CD4-positive, alpha-beta T cell treated with Interleukin-1 beta for 1 hour (primary cell): Measurements from ENCODE around the gene ZNF584.
"Not testable (repeated sequence)": the region's sequence is repeated elsewhere in the genome, so short reads cannot be mapped to it uniquely, and the experiment has no call there.

Source experiments
- DNase-seq, 2 donors: peaks; one replicate each; pipeline ENCODE4 v3.0.0-alpha.2; 2020 to 2022

ZNF584 gene

GRCh38 chr19:58406818-58407657 is 1.4 kb upstream of the ZNF584 start:
- no peak for DNase-seq

- DNase-seq, result no peak
Observed at GRCh38 chr19:58407658-58408151, 744 bp upstream of the ZNF584 start.

- DNase-seq, result no peak
Observed at GRCh38 chr19:58409010-58409790, 751 bp downstream of the ZNF584 start.

GRCh38 chr19:58416604-58417003 is 8.2 kb downstream of the ZNF584 start:
- DNase-seq, result no peak

DNA sequence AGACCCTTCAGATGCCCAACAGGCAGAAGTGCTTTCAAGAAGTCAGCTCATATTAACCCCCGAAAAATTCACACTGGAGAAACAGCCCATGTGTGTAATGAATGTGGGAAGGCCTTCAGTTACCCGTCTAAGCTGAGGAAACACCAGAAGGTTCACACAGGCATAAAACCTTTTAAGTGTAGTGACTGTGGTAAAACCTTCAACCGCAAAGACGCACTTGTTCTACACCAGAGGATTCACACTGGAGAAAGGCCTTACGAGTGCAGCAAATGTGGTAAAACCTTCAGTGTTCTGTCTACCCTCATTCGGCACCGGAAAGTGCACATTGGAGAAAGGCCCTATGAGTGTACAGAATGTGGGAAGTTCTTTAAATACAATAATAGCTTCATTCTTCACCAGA is 8.6 kb downstream of the ZNF584 start:
- no peak for DNase-seq

- no peak for DNase-seq
Observed at GRCh38 chr19:58428617-58429016, 20.2 kb downstream of the ZNF584 start.

DNA sequence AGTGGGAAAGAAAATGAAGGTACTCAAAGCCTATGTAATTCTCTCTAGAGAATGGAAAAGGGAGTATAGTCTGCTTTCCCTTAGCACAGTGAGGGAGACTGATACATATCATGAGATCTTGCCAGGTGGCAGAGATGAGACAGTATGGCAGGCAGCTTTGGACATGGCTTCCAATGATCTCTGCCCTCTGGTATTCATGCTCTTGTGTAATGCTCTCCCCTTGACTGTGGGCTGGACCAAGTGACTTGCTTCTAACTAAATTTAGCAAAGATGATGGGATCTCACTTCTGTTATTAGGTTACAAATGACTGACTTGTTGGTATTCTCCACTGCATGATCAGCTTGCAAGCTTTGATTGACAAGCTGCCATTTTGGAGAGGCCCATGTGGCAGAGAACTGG is 21.3 kb downstream of the ZNF584 start:
- DNase-seq, result no peak

DNA sequence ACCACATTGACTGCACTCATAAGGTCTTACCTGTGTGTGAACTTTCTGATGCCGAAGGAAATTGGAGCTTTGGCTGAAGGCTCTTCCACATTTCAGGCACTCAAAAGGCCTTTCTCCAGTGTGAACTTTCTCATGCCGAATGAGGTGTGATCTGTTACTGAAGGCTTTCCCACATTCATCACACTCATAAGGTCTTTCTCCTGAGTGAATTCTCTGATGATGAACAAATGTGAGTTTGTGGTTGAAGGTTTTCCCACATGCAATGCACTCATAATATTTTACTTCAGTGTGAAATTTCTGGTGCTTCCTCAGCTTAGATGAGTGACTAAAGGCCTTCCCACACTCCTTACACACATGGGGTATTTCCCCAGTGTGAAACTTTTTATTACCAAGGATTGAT is 25.8 kb downstream of the ZNF584 start:
- DNase-seq, result no peak

DNA sequence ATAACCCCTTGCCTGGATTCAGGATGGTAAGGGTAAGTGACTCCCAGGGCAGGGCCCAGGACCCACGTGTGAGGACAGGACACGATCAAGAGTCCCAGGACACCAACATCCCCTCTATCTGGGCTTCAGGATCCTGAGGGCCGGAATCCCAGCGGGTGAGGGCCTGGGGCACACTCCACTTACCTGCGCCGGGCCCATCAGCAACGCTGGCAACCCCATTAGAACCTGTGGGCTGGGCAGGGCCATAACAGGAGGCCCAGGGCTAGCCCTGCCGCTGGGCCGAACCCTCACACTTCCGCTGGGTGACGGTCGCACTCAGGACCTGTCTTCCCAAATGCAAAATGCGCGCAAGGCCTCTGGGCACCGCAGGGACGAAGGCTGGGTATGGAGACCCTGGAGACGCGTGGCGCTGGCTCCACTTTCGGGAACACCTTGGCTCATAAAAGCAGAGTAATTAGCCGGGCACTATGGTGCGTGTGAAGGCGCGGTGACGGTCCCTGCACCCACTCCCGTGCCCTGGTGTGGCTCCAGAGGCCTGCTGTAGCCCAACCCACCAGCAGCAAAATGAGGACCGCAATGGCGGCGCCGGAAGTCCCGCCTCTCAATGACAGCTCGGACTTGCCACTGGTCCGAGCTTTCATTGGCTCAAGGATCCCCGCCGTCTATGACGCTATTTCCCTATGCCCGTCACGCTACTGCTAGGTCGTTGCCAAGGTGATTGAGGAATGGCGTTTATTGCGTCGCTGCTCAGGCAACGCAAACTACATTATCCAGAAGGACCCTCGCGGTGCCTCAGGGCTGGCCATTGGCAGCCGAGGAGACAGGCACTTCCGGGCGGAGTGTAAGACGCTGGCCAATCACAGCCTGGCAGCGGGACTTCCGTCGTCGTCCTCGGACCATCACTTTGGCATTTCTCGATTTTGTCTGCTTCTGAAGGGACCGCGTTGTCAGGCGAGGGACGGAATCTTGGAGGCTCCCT is 31.4 kb downstream of the ZNF584 start, which contains the start of gene ZNF132:
ZNF132 (minus strand) TSS at position 578 of the 979 bp plus-strand sequence; CDS start at position 246, 332 bp downstream.
- peak; percentile 98 to 99 for DNase-seq

GRCh38 chr19:58440556-58440955 is 32.1 kb downstream of the ZNF584 start:
- DNase-seq, result no peak

GRCh38 chr19:58442986-58443385 is 34.5 kb downstream of the ZNF584 start:
- not testable (repeated sequence) for DNase-seq

- DNase-seq, result not testable (repeated sequence)
Observed at GRCh38 chr19:58448860-58449259, 40.4 kb downstream of the ZNF584 start.

DNA sequence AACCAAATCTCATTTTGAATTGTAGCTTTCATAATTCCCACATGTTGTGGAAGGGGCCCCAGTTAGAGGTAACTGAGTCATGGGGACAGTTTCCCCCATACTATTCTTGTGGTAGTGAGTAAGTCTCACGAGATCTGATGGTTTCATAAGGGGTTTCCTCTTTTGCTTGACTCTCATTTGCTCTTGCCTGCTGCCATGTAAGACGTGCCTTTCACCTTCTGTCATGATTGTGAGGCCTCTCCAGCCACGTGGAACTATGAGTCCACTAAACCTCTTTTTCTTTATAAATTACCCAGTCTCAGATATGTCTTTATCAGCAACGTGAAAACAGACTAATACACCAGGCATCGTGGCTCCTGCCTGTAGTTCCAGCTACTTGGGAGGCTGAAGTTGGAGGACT is 41.5 kb downstream of the ZNF584 start:
- DNase-seq, result not testable (repeated sequence)

- DNase-seq, result no peak
Observed at GRCh38 chr19:58450856-58451357, 42.5 kb downstream of the ZNF584 start.

- DNase-seq, result peak; percentile 97 to 98
Observed at GRCh38 chr19:58451358-58452101, 43.1 kb downstream of the ZNF584 start, which contains the start of gene ZNF324B. ZNF324B (plus strand) TSS chr19:58451622; CDS start chr19:58453702, 2,080 bp downstream.

GRCh38 chr19:58453743-58454142 is 45.3 kb downstream of the ZNF584 start:
- DNase-seq, result no peak

- no peak for DNase-seq
Observed at GRCh38 chr19:58455306-58455705, 46.9 kb downstream of the ZNF584 start.

DNA sequence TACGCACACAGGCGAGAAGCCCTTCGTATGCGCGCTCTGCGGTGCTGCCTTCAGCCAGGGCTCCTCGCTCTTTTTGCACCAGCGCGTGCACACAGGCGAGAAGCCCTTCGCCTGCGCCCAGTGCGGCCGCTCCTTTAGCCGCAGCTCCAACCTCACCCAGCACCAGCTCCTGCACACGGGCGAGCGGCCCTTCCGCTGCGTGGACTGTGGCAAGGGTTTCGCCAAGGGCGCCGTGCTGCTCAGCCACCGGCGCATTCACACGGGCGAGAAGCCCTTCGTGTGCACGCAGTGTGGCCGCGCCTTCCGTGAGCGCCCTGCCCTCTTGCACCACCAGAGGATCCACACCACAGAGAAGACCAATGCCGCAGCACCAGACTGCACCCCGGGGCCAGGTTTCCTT is 47.7 kb downstream of the ZNF584 start:
- no peak for DNase-seq

DNA sequence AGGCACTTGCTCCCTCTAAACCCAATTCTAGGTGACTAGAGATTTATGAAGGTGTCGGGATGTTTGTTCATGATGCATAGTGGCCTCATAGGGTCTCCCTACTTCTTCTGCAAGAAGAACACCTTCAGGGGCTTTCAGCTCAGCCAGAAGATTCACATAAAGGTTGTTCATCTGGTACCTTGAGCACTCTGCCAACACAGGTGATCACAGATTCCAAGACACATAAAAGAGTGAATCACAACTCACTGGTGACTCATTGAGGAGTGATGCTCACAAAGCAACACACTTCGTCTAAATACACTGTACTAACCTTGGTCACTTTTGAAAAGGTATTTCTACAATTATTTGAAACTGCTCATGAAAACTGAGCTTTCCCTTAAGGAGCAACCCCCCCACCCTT is 51.6 kb downstream of the ZNF584 start:
- no peak for DNase-seq

GRCh38 chr19:58466089-58466759 is 57.8 kb downstream of the ZNF584 start:
- no peak for DNase-seq
